Measurements from ENCODE around the gene UNK. TPM values are rescaled to one million over a fixed set of nuclear protein-coding genes. Genes with fewer than 3 reads are reported as not detected.

The UNK gene
- total RNA-seq, 2 experiments from 2014 or later = 41.5 to 67.6 TPM

GRCh38 chr17:75740631-75741077, 44.0 kb upstream of the UNK start:
- no peaks in the 10 kb centered on the region for H4K20me1 ChIP-seq (ENCODE audit: insufficient read depth, low read length)
- peaks cover 14% of the 10 kb centered on the region for H3K4me1 ChIP-seq (ENCODE audit: insufficient read depth, low read length, poor library complexity, severe bottlenecking)
- H3K4me3 ChIP-seq (ENCODE audit: low read depth, low read length, poor library complexity, severe bottlenecking) = no peak overlapping the region
- peak; percentile 45 for TF ChIP-seq CTCF (conservative IDR thresholded peaks at IDR 0.05; ENCODE audit: low read length)
- no peak for TF ChIP-seq EZH2phosphoT487 (IDR thresholded peaks at IDR 0.05; ENCODE audit: borderline replicate concordance, low read depth, low read length)
- intact Hi-C loops (cut with micrococcal nuclease; ENCODE audit: unreplicated experiment) = no loop called here
- H3K79me2 ChIP-seq (ENCODE audit: insufficient read depth, low read depth, low read length) = no peaks in the 10 kb centered on the region
- H3K4me2 ChIP-seq (ENCODE audit: low read length) = no peak overlapping the region
- no peak for DNase-seq (ENCODE audit: low spot score)
- CTCF ChIA-PET (ENCODE audit: unreplicated experiment) = no interaction called here
- POLR2A ChIA-PET = no interaction called here
- BruUV-seq (replicated peaks) = no TSS peak
- no peaks in the 10 kb centered on the region for H3K9me2 ChIP-seq (ENCODE audit: insufficient read depth, low read length)
- H3K9me3 ChIP-seq (ENCODE audit: low read length) = no peaks in the 10 kb centered on the region
- no peak overlapping the region for H3K27ac ChIP-seq (ENCODE audit: low read depth, low read length, poor library complexity, severe bottlenecking)
- no peak overlapping the region for H2AFZ ChIP-seq (ENCODE audit: low read length)
- no peaks in the 10 kb centered on the region for H3K36me3 ChIP-seq (ENCODE audit: insufficient read depth, low read length)

DNA sequence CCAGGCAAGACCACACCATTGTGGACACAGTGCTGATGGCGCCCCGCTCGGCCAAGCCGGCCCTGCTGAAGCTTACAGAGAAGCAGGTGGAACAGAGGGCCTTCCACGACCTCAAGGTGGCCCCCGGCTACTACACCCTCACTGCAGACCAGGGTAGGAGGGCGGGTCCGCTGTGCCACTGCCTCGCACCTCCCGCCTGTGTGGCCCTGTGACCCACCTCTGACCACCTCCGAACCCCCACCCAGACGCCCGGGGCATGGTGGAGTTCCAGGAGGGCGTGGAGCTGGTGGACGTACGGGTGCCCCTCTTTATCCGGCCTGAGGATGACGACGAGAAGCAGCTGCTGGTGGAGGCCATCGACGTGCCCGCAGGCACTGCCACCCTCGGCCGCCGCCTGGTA, 42.3 kb upstream of the UNK start:
- DNase-seq (ENCODE audit: low spot score) = no peak
- no peaks in the 10 kb centered on the region for H3K36me3 ChIP-seq (ENCODE audit: insufficient read depth, low read length)
- no peaks in the 10 kb centered on the region for H3K9me2 ChIP-seq (ENCODE audit: insufficient read depth, low read length)
- no peak overlapping the region for H2AFZ ChIP-seq (ENCODE audit: low read length)
- no peaks in the 10 kb centered on the region for H3K9me3 ChIP-seq (ENCODE audit: low read length)
- H3K27ac ChIP-seq (ENCODE audit: low read depth, low read length, poor library complexity, severe bottlenecking) = no peak overlapping the region
- H4K20me1 ChIP-seq (ENCODE audit: insufficient read depth, low read length) = no peaks in the 10 kb centered on the region
- H3K4me3 ChIP-seq (ENCODE audit: low read depth, low read length, poor library complexity, severe bottlenecking) = no peak overlapping the region
- no TSS peak for BruUV-seq (replicated peaks)
- no peaks in the 10 kb centered on the region for H3K79me2 ChIP-seq (ENCODE audit: insufficient read depth, low read depth, low read length)
- intact Hi-C loops (cut with micrococcal nuclease; ENCODE audit: unreplicated experiment) = no loop called here
- peaks cover 14% of the 10 kb centered on the region for H3K4me1 ChIP-seq (ENCODE audit: insufficient read depth, low read length, poor library complexity, severe bottlenecking)
- TF ChIP-seq CTCF (conservative IDR thresholded peaks at IDR 0.05; ENCODE audit: low read length) (no peak), EZH2phosphoT487 (IDR thresholded peaks at IDR 0.05; ENCODE audit: borderline replicate concordance, low read depth, low read length) (no peak)
- ChIA-PET POLR2A (no interaction called here), CTCF (ENCODE audit: unreplicated experiment) (no interaction called here)
- H3K4me2 ChIP-seq (ENCODE audit: low read length) = no peak overlapping the region

DNA sequence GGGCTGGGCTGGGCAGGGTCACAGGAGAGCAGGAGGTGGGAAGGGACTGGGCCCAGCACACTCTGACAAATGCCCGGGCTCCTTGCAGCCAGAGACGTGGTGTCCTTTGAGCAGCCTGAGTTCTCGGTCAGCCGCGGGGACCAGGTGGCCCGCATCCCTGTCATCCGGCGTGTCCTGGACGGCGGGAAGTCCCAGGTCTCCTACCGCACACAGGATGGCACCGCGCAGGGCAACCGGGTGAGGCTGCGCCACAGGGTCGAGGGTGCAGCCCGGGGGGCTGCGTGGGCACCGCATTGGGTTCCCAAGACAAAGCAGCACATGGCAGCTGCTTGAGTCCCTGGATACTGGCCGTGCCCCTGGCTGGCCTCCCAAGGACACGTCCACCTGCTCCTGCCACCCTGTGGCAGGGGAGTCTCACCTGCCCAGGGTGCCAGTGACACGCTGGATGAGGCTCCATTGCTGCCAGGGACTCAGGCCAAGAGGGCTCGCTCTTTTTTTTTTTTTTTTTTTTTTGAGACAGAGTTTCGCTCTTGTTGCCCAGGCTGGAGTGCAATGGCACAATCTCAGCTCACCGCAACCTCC, 40.9 kb upstream of the UNK start:
- POLR2A ChIA-PET = no interaction called here
- BruUV-seq (replicated peaks) = no TSS peak

More for the DNA sequence above, 40.9 kb upstream of the UNK start:
- Histone ChIP-seq H3K9me3 (ENCODE audit: low read length) (no peaks in the 10 kb centered on the region), H3K27ac (ENCODE audit: low read depth, low read length, poor library complexity, severe bottlenecking) (no peak overlapping the region), H2AFZ (ENCODE audit: low read length) (no peak overlapping the region), H3K36me3 (ENCODE audit: insufficient read depth, low read length) (no peaks in the 10 kb centered on the region), H3K79me2 (ENCODE audit: insufficient read depth, low read depth, low read length) (no peaks in the 10 kb centered on the region), H3K9me2 (ENCODE audit: insufficient read depth, low read length) (no peaks in the 10 kb centered on the region), H3K4me1 (ENCODE audit: insufficient read depth, low read length, poor library complexity, severe bottlenecking) (peaks cover 11% of the 10 kb centered on the region), H3K4me2 (ENCODE audit: low read length) (no peak overlapping the region), H3K4me3 (ENCODE audit: low read depth, low read length, poor library complexity, severe bottlenecking) (no peak overlapping the region), H4K20me1 (ENCODE audit: insufficient read depth, low read length) (no peaks in the 10 kb centered on the region)
- no peak for DNase-seq (ENCODE audit: low spot score)
- intact Hi-C loops (cut with micrococcal nuclease; ENCODE audit: unreplicated experiment) = no loop called here
- TF ChIP-seq CTCF (conservative IDR thresholded peaks at IDR 0.05; ENCODE audit: low read length) (no peak), EZH2phosphoT487 (IDR thresholded peaks at IDR 0.05; ENCODE audit: borderline replicate concordance, low read depth, low read length) (no peak)
- CTCF ChIA-PET (ENCODE audit: unreplicated experiment) = no interaction called here

Measured in OCI-LY7 (cell line).